NT2/D1 (cell line): ENCODE data around the gene DAB2IP.

Experiments
- SUZ12 ChIP-seq: IDR thresholded peaks from 2 replicates; pipeline ENCODE4 v1.6.1; 2011; ENCODE audit not compliant: insufficient read length, insufficient read depth; ENCODE audit errors: extremely low read depth
- YY1 ChIP-seq: IDR thresholded peaks from 2 replicates; pipeline ENCODE4 v1.6.1; 2011; ENCODE audit not compliant: insufficient read length, insufficient read depth
- ZNF274 ChIP-seq: IDR thresholded peaks from 2 replicates; pipeline ENCODE4 v1.6.1; 2011; ENCODE audit warnings: mild to moderate bottlenecking, low read depth, low read length

DNA sequence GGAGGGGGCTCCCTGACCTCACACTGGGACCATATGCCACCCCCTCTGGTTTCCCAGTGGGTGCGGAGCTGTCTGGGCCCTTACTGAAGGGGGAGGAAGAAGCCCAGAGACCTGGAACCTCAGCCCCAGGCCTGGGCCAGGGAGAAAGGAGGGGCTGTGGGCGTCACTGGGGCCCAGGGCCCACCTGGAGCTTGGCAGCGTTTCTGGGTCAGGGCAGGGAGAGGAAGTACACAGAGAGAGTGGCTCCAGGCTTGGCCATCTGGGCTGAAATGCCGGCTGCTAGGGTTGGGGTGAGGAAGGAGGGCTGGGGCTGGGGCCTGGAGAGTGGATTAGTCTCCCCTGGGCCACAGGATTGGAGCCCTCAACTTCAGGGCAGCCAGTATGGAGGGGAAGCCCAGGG, 6.4 kb upstream of the DAB2IP start:
- TF ChIP-seq ZNF274, result no peak
- TF ChIP-seq YY1, result no peak
- no peak for TF ChIP-seq SUZ12
